ENCODE measurements around the gene CSNK1G2.

The CSNK1G2 gene

DNA sequence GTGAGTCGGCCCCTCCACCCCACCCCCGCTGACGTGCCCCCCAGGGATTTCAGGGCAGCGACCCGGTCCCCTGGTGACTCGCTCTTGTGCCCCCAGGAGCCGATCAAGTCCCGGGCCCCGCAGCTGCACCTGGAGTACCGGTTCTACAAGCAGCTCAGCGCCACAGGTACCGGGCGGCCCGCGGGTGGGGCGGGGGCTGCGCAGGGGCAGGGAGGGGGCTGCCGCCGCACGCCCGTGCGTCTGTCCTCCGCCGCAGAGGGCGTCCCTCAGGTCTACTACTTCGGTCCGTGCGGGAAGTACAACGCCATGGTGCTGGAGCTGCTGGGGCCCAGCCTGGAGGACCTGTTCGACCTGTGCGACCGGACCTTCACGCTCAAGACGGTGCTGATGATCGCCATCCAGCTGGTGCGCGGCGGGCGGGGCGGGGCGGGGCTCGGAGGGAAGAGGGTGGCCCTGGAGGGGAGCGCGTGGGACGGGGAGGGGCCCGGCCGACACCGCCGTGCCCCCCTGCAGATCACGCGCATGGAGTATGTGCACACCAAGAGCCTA lies 37.4 kb downstream of the CSNK1G2 start:
- Histone ChIP-seq H4K91ac (ENCODE audit: low read length) (no peak overlapping the region), H2BK5ac (ENCODE audit: low read depth, low read length, poor library complexity, severe bottlenecking) (no peak overlapping the region), H2BK12ac (ENCODE audit: low read length in 2 of 2) (no peak overlapping the region), H3K4me3 (ENCODE audit: insufficient read depth in 1 of 2, low read depth in 1 of 2, low read length in 2 of 2) (no peak overlapping the region), H2AK5ac (ENCODE audit: low read length, severe bottlenecking) (no peak overlapping the region), H3K36me3 (ENCODE audit: control insufficient read depth in 1 of 2, insufficient read depth in 2 of 2, low read depth in 1 of 2, low read length in 2 of 2) (peaks cover 39 to 85% of the 10 kb centered on the region in 2 experiments), H4K8ac (ENCODE audit: low read length) (no peak overlapping the region), H3K9me3 (ENCODE audit: control insufficient read depth, low read length) (no peaks in the 10 kb centered on the region), H3K18ac (ENCODE audit: low read depth in 1 of 2, low read length in 2 of 2) (no peak overlapping the region), H3K4me1 (ENCODE audit: control insufficient read depth, insufficient read depth, low read depth, low read length) (peaks cover 18% of the 10 kb centered on the region), H2BK120ac (ENCODE audit: low read depth, low read length) (no peak overlapping the region), H3K27me3 (ENCODE audit: control insufficient read depth in 1 of 2, insufficient read depth in 1 of 2, low read length in 2 of 2) (no peaks in the 10 kb centered on the region), H3K23ac (ENCODE audit: low read length in 2 of 2) (no peak overlapping the region), H2AFZ (ENCODE audit: low read depth, low read length) (no peak overlapping the region), H3K4ac (ENCODE audit: low read depth in 1 of 2, low read length in 2 of 2) (no peak overlapping the region), H2BK15ac (ENCODE audit: low read depth, poor library complexity, severe bottlenecking) (no peak overlapping the region), H3K14ac (ENCODE audit: low read length in 2 of 2) (no peak overlapping the region), H3K79me1 (replicated peaks; ENCODE audit: low read length, poor library complexity, severe bottlenecking) (peaks cover 37% of the 10 kb centered on the region), H3K9ac (ENCODE audit: low read length) (no peak overlapping the region), H3K27ac (ENCODE audit: low read length, poor library complexity, severe bottlenecking) (no peak overlapping the region), H3K4me2 (ENCODE audit: low read length, poor library complexity, severe bottlenecking) (no peak overlapping the region)
- WGBS: 97% methylated on average over 42 of the region's 51 CpGs
- DNase-seq: no peak

DNA sequence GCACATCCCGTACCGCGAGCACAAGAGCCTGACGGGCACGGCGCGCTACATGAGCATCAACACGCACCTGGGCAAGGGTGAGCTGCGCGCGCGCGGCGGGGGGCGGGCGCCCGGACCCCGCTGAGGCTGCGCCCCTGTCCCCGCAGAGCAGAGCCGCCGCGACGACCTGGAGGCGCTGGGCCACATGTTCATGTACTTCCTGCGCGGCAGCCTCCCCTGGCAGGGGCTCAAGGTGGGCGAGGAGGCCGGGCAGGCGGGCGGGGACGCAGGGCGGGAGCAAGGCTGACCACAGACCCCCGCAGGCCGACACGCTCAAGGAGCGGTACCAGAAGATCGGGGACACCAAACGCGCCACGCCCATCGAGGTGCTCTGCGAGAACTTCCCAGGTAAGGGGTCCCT lies 38.0 kb downstream of the CSNK1G2 start:
- Histone ChIP-seq H2BK15ac (ENCODE audit: low read depth, poor library complexity, severe bottlenecking) (no peak overlapping the region), H3K4ac (ENCODE audit: low read depth in 1 of 2, low read length in 2 of 2) (no peak overlapping the region), H3K9ac (ENCODE audit: low read length) (no peak overlapping the region), H2AFZ (ENCODE audit: low read depth, low read length) (no peak overlapping the region), H3K4me2 (ENCODE audit: low read length, poor library complexity, severe bottlenecking) (no peak overlapping the region), H3K18ac (ENCODE audit: low read depth in 1 of 2, low read length in 2 of 2) (no peak overlapping the region), H2AK5ac (ENCODE audit: low read length, severe bottlenecking) (no peak overlapping the region), H3K14ac (ENCODE audit: low read length in 2 of 2) (no peak overlapping the region), H3K4me3 (ENCODE audit: insufficient read depth in 1 of 2, low read depth in 1 of 2, low read length in 2 of 2) (no peak overlapping the region), H2BK5ac (ENCODE audit: low read depth, low read length, poor library complexity, severe bottlenecking) (no peak overlapping the region), H3K36me3 (ENCODE audit: control insufficient read depth in 1 of 2, insufficient read depth in 2 of 2, low read depth in 1 of 2, low read length in 2 of 2) (peaks cover 40 to 86% of the 10 kb centered on the region in 2 experiments), H2BK12ac (ENCODE audit: low read length in 2 of 2) (no peak overlapping the region), H4K91ac (ENCODE audit: low read length) (no peak overlapping the region), H3K79me1 (replicated peaks; ENCODE audit: low read length, poor library complexity, severe bottlenecking) (peaks cover 37% of the 10 kb centered on the region), H2BK120ac (ENCODE audit: low read depth, low read length) (no peak overlapping the region), H3K9me3 (ENCODE audit: control insufficient read depth, low read length) (no peaks in the 10 kb centered on the region), H3K27ac (ENCODE audit: low read length, poor library complexity, severe bottlenecking) (no peak overlapping the region), H3K27me3 (ENCODE audit: control insufficient read depth in 1 of 2, insufficient read depth in 1 of 2, low read length in 2 of 2) (no peaks in the 10 kb centered on the region), H3K4me1 (ENCODE audit: control insufficient read depth, insufficient read depth, low read depth, low read length) (peaks cover 17% of the 10 kb centered on the region), H3K23ac (ENCODE audit: low read length in 2 of 2) (no peak overlapping the region), H4K8ac (ENCODE audit: low read length) (no peak overlapping the region)
- WGBS: 97% methylated on average over 28 of the region's 43 CpGs
- no peak for DNase-seq

DNA sequence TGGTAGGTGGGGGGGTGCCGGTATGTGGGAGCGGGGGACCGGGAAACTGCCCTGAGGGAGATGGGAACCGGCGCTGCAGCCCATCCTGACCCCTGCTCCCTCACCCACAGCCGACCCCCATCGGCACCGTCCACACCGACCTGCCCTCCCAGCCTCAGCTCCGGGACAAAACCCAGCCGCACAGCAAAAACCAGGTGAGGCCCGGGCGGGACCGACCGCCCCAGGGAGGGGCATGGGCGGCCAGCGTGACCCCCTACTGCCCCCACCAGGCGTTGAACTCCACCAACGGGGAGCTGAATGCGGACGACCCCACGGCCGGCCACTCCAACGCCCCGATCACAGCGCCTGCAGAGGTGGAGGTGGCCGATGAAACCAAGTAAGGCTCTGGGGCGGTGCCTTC lies 38.7 kb downstream of the CSNK1G2 start:
- Histone ChIP-seq H2BK15ac (ENCODE audit: low read depth, poor library complexity, severe bottlenecking) (no peak overlapping the region), H3K27ac (ENCODE audit: low read length, poor library complexity, severe bottlenecking) (no peak overlapping the region), H3K27me3 (ENCODE audit: control insufficient read depth in 1 of 2, insufficient read depth in 1 of 2, low read length in 2 of 2) (no peaks in the 10 kb centered on the region), H3K14ac (ENCODE audit: low read length in 2 of 2) (no peak overlapping the region), H3K36me3 (ENCODE audit: control insufficient read depth in 1 of 2, insufficient read depth in 2 of 2, low read depth in 1 of 2, low read length in 2 of 2) (peaks cover 45 to 86% of the 10 kb centered on the region in 2 experiments), H2AFZ (ENCODE audit: low read depth, low read length) (no peak overlapping the region), H3K79me1 (replicated peaks; ENCODE audit: low read length, poor library complexity, severe bottlenecking) (peaks cover 30% of the 10 kb centered on the region), H2AK5ac (ENCODE audit: low read length, severe bottlenecking) (no peak overlapping the region), H3K23ac (ENCODE audit: low read length in 2 of 2) (no peak overlapping the region), H3K9ac (ENCODE audit: low read length) (no peak overlapping the region), H2BK120ac (ENCODE audit: low read depth, low read length) (no peak overlapping the region), H2BK12ac (ENCODE audit: low read length in 2 of 2) (no peak overlapping the region), H3K18ac (ENCODE audit: low read depth in 1 of 2, low read length in 2 of 2) (no peak overlapping the region), H3K4me3 (ENCODE audit: insufficient read depth in 1 of 2, low read depth in 1 of 2, low read length in 2 of 2) (no peak overlapping the region), H4K8ac (ENCODE audit: low read length) (no peak overlapping the region), H3K4me1 (ENCODE audit: control insufficient read depth, insufficient read depth, low read depth, low read length) (peaks cover 13% of the 10 kb centered on the region), H3K4me2 (ENCODE audit: low read length, poor library complexity, severe bottlenecking) (no peak overlapping the region), H4K91ac (ENCODE audit: low read length) (no peak overlapping the region), H2BK5ac (ENCODE audit: low read depth, low read length, poor library complexity, severe bottlenecking) (no peak overlapping the region), H3K9me3 (ENCODE audit: control insufficient read depth, low read length) (no peaks in the 10 kb centered on the region), H3K4ac (ENCODE audit: low read depth in 1 of 2, low read length in 2 of 2) (no peak overlapping the region)
- WGBS: 96% methylated on average over 18 of the region's 28 CpGs
- DNase-seq: no peak

DNA sequence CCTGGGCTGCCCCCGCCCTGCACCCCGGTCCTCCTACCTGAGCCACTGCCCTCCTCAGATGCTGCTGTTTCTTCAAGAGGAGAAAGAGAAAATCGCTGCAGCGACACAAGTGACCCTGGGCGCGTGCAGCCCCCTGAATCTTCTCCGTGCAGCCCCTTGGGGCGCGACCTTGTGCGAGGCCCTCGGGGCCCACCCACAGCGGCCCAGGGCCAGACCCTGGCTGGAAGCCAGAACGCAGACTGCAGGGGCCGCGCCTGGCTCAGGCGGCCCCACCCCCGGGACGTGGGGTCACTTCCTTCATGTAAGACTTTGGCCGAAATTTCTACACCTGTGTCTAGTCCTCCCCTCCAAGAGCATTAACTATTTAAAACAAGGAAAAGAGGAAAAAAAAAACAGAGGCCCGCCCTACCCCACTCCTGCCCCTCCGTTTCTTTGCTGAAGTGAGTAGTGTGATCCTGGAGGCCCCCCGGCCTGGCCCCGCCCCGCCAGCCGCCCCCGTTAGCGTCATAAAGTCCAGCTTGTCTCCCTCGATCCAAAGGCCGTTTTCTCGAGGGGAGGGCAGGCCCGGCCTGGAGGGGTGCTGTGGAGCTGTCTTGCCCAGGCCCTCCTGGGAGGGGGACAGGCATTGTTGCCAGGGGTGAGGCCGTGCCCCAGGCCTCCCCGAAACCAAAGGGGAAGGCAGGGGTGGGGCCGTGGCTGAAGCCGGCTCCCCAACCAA lies 39.3 kb downstream of the CSNK1G2 start:
- Histone ChIP-seq H2AFZ (ENCODE audit: low read depth, low read length) (no peak overlapping the region), H3K4me1 (ENCODE audit: control insufficient read depth, insufficient read depth, low read depth, low read length) (peaks cover 13% of the 10 kb centered on the region), H3K4me3 (ENCODE audit: insufficient read depth in 1 of 2, low read depth in 1 of 2, low read length in 2 of 2) (no peak overlapping the region), H3K27me3 (ENCODE audit: control insufficient read depth in 1 of 2, insufficient read depth in 1 of 2, low read length in 2 of 2) (no peaks in the 10 kb centered on the region), H3K4me2 (ENCODE audit: low read length, poor library complexity, severe bottlenecking) (no peak overlapping the region), H2AK5ac (ENCODE audit: low read length, severe bottlenecking) (no peak overlapping the region), H2BK15ac (ENCODE audit: low read depth, poor library complexity, severe bottlenecking) (no peak overlapping the region), H4K91ac (ENCODE audit: low read length) (no peak overlapping the region), H3K9ac (ENCODE audit: low read length) (no peak overlapping the region), H2BK120ac (ENCODE audit: low read depth, low read length) (no peak overlapping the region), H3K18ac (ENCODE audit: low read depth in 1 of 2, low read length in 2 of 2) (no peak overlapping the region), H3K14ac (ENCODE audit: low read length in 2 of 2) (no peak overlapping the region), H3K27ac (ENCODE audit: low read length, poor library complexity, severe bottlenecking) (no peak overlapping the region), H3K4ac (ENCODE audit: low read depth in 1 of 2, low read length in 2 of 2) (no peak overlapping the region), H4K8ac (ENCODE audit: low read length) (peak overlapping the region; percentile 23), H2BK12ac (ENCODE audit: low read length in 2 of 2) (no peak overlapping the region), H3K36me3 (ENCODE audit: control insufficient read depth in 1 of 2, insufficient read depth in 2 of 2, low read depth in 1 of 2, low read length in 2 of 2) (peaks cover 49 to 86% of the 10 kb centered on the region in 2 experiments), H2BK5ac (ENCODE audit: low read depth, low read length, poor library complexity, severe bottlenecking) (no peak overlapping the region), H3K23ac (ENCODE audit: low read length in 2 of 2) (no peak overlapping the region), H3K9me3 (ENCODE audit: control insufficient read depth, low read length) (no peaks in the 10 kb centered on the region), H3K79me1 (replicated peaks; ENCODE audit: low read length, poor library complexity, severe bottlenecking) (peaks cover 27% of the 10 kb centered on the region)
- no peak for DNase-seq
- 93% methylated on average over 34 of the region's 35 CpGs for WGBS

Measured in mesenchymal stem cell (in vitro differentiated cells and primary cell).